GM12878 (cell line): Measurements from ENCODE around the gene SOX5. TPM values are rescaled to one million over a fixed set of nuclear protein-coding genes. Genes with fewer than 3 reads are reported as not detected.

ENCODE experiments used
- ATAC-seq: fragments of 200-7000 bp; cut with Tn5 transposase; 3 replicates; pipeline ENCODE4 v1.9.1; 2020; ENCODE audit warnings: mild to moderate bottlenecking, moderate library complexity
- BruUV-seq: library from RNA; stranded (reverse); fragments of 400-500 nt; replicated peaks from 2 replicates; lab custom pipeline; 2021; lab: Mats Ljungman, UMichigan
- CTCF ChIA-PET: fragments of 300-600 bp; sonication (Branson Sonifier 250); formaldehyde crosslinking; extraction: SDS; loops from one replicate; lab custom pipeline; 2021; ENCODE audit warnings: inconsistent platforms; lab: Yijun Ruan, JAX
- POLR2A ChIA-PET: fragments of 350-600 bp; formaldehyde crosslinking; extraction: SDS; loops from one replicate; lab custom pipeline; 2021; ENCODE audit warnings: inconsistent platforms; lab: Charles Lee
- RAD21 ChIA-PET: fragments of 300-600 bp; sonication (Branson Sonifier 250); formaldehyde crosslinking; loops from one replicate; lab custom pipeline; 2023; ENCODE audit warnings: antibody characterized with exemption; ENCODE audit not compliant: unreplicated experiment; lab: Charles Lee
- SMC1A ChIA-PET: fragments of 300-600 bp; sonication (Branson Sonifier 250); formaldehyde crosslinking; loops from one replicate; lab custom pipeline; 2023; ENCODE audit not compliant: unreplicated experiment, uncharacterized antibody; lab: Charles Lee
- DNase-seq: peaks from one replicate; pipeline ENCODE4 v3.0.0-alpha.2; 2011; ENCODE audit warnings: low read depth, low spot score
- FAIRE-seq: peaks from 3 replicates; lab custom pipeline; 2011; peaks lifted over from hg19 to GRCh38; lab: Jason Lieb, UNC
- H2AFZ ChIP-seq: 2 replicates; pipeline ENCODE4 v1.6.0; 2011; ENCODE audit warnings: low read depth, low read length, control low read depth; ENCODE audit not compliant: control insufficient read depth
- H3K27ac ChIP-seq: 2 replicates; pipeline ENCODE4 v1.5.1; 2011; ENCODE audit warnings: control low read depth; ENCODE audit not compliant: control insufficient read depth, insufficient read depth
- H3K27me3 ChIP-seq, 2 experiments: replicated peaks in 1 of 2; 2 replicates each; pipeline versions ENCODE4 v1.6.0 to v1.6.1; 2011; ENCODE audit warnings: low read length in 1 of 2; ENCODE audit not compliant: control insufficient read depth in 2 of 2, insufficient read depth in 2 of 2
- H3K36me3 ChIP-seq, 2 experiments: 2 replicates each; pipeline ENCODE4 v1.5.1; 2011; ENCODE audit warnings: low read length in 1 of 2; ENCODE audit not compliant: control insufficient read depth in 2 of 2, insufficient read depth in 2 of 2
- H3K4me1 ChIP-seq: 2 replicates; pipeline ENCODE4 v1.6.1; 2011; ENCODE audit warnings: mild to moderate bottlenecking, low read length, moderate library complexity, mixed read lengths; ENCODE audit not compliant: control insufficient read depth, insufficient read depth
- H3K4me2 ChIP-seq: 2 replicates; pipeline ENCODE4 v1.6.0; 2011; ENCODE audit warnings: control low read depth; ENCODE audit not compliant: control insufficient read depth, insufficient read depth
- H3K4me3 ChIP-seq: fragments of 200-600 bp; sonication (generic); 2 replicates; pipeline ENCODE4 v1.5.1; 2016
- H3K79me2 ChIP-seq: 2 replicates; pipeline ENCODE4 v1.6.0; 2011; ENCODE audit warnings: low read length; ENCODE audit not compliant: control insufficient read depth, insufficient read depth
- H3K9ac ChIP-seq: 2 replicates; pipeline ENCODE4 v1.8.0; 2011; ENCODE audit warnings: low read length, control low read depth, mixed read lengths; ENCODE audit not compliant: control insufficient read depth, insufficient read depth
- H3K9me3 ChIP-seq: replicated peaks from 3 replicates; pipeline ENCODE4 v1.5.1; 2011; ENCODE audit warnings: mild to moderate bottlenecking, low read length; ENCODE audit not compliant: control insufficient read depth, insufficient read depth
- H4K20me1 ChIP-seq: 2 replicates; pipeline ENCODE4 v1.6.0; 2011; ENCODE audit not compliant: control insufficient read depth, insufficient read depth
- CHD2 ChIP-seq: IDR thresholded peaks from 2 replicates; pipeline ENCODE4 v1.6.1; 2011; ENCODE audit warnings: low read depth, low read length, improper control_type of control experiment, borderline replicate concordance
- IRF4 ChIP-seq: IDR thresholded peaks from 2 replicates; pipeline ENCODE4 v1.6.1; 2011; ENCODE audit warnings: low read depth, low read length
- MAX ChIP-seq: IDR thresholded peaks from 2 replicates; pipeline ENCODE4 v1.6.1; 2012; ENCODE audit warnings: low read depth, low read length, improper control_type of control experiment
- NFIC ChIP-seq: IDR thresholded peaks from 2 replicates; pipeline ENCODE4 v1.6.1; 2012; ENCODE audit warnings: low read depth, mild to moderate bottlenecking, inconsistent platforms, low read length, moderate library complexity
- POLR2AphosphoS5 ChIP-seq: IDR thresholded peaks from 2 replicates; pipeline ENCODE4 v1.6.1; 2011; ENCODE audit warnings: mild to moderate bottlenecking, low read length, inconsistent platforms
- ZBTB11 ChIP-seq: fragments of 450-650 bp; formaldehyde crosslinking; IDR thresholded peaks from 2 replicates; pipeline ENCODE4 v1.5.0; 2022; ENCODE audit warnings: mild to moderate bottlenecking, missing genetic modification characterization
- WGBS: methylation state at CpG from one replicate; pipeline ENCODE4 v1.1.6; 2016; ENCODE audit warnings: low lambda C conversion rate; ENCODE audit not compliant: insufficient replicate concordance, insufficient coverage; ENCODE audit errors: missing lambda C conversion rate; 5-methylcytosine and 5-hydroxymethylcytosine counted together
- in situ Hi-C: fragments of 300-500 bp; cut with MboI; formaldehyde crosslinking; loops from 9 replicates; pipeline ENCODE4 v1.14.3; 2018; ENCODE audit warnings: mixed read lengths
- intact Hi-C: fragments of 100-400 bp; cut with micrococcal nuclease; formaldehyde crosslinking; loops from one replicate; pipeline ENCODE4 v1.14.2; 2022; ENCODE audit not compliant: unreplicated experiment
- polyA plus RNA-seq, 11 experiments: library from polyadenylated mRNA; depleted of rRNA in 4 of 11; unstranded in 6 of 11; stranded (reverse) in 5 of 11; fragments of >200 nt; fragmentation: Nextera tagmentation in 4 of 11; fragmentation: Illumina TruSeq in 1 of 11; extraction: Ambion mirVana in 4 of 11; extraction: Trizol in 1 of 11; gene quantifications; 1 replicate in 1 of 11; 2 replicates in 10 of 11; pipeline versions ENCODE4 v1.2.1 to v1.2.3, GENCODE V29; 2011 to 2016; ENCODE audit warnings: inconsistent platforms in 2 of 11, missing spikeins in 2 of 11, low read depth in 1 of 11
- total RNA-seq, 4 experiments: library from RNA; depleted of rRNA in 3 of 4; stranded (reverse); fragments of >200 nt in 3 of 4; fragmentation: Illumina TruSeq in 1 of 4; extraction: Trizol in 1 of 4; gene quantifications; 2 replicates each; pipeline versions ENCODE4 v1.2.1 to v1.2.3, GENCODE V29; 2013 to 2021

Gene SOX5
- total and polyA plus RNA-seq, 10 of the 15 experiments (the other 5 are each of a cell fraction or from before 2014, with no cell fraction given), result 0.08 to 1.0 (median 0.24) TPM

GRCh38 chr12:23546756-23547155 lies 402.7 kb downstream of the SOX5 start:
- CTCF ChIA-PET, result no interaction called here
- POLR2A ChIA-PET, result no interaction called here
- no peaks in the 10 kb centered on the region for H4K20me1 ChIP-seq
- H3K36me3 ChIP-seq, result no peaks in the 10 kb centered on the region
- H3K79me2 ChIP-seq, result no peaks in the 10 kb centered on the region
- FAIRE-seq (no peak), DNase-seq (no peak), ATAC-seq (no peak)
- no peak for TF ChIP-seq NFIC
- TF ChIP-seq POLR2AphosphoS5, result no peak
- TF ChIP-seq ZBTB11 (CRISPR knock-in tag), result no peak
- no peak for TF ChIP-seq IRF4
- no peak for TF ChIP-seq MAX
- no peak for TF ChIP-seq CHD2
- RAD21 ChIA-PET, result no interaction called here
- H3K9ac ChIP-seq, result no peak overlapping the region
- H3K4me3 ChIP-seq, result no peak overlapping the region
- H3K4me1 ChIP-seq, result no peaks in the 10 kb centered on the region
- in situ Hi-C loops, result no loop called here
- no peaks in the 10 kb centered on the region for H3K9me3 ChIP-seq
- BruUV-seq, result no TSS peak
- WGBS, result 10% methylated on average over 4 of the region's 4 CpGs
- intact Hi-C loops, result no loop called here
- H3K4me2 ChIP-seq, result no peak overlapping the region
- no peak overlapping the region for H2AFZ ChIP-seq
- SMC1A ChIA-PET, result no interaction called here
- no peak overlapping the region for H3K27ac ChIP-seq
- H3K27me3 ChIP-seq, result no peaks in the 10 kb centered on the region
